ENCODE results near the gene TRAPPC2L. TPM values are rescaled to one million over a fixed set of nuclear protein-coding genes. Genes with fewer than 3 reads are reported as not detected.

Gene TRAPPC2L
- total and polyA plus RNA-seq, 10 of the 15 experiments (the other 5 are each of a cell fraction or from before 2014, with no cell fraction given), result 56.3 to 363 (median 118) TPM

GRCh38 chr16:88905563-88905962, 48.6 kb downstream of the TRAPPC2L start:
- Histone ChIP-seq H4K20me1 (ENCODE audit: control insufficient read depth, insufficient read depth) (peaks cover 3% of the 10 kb centered on the region; the same call in 1 of the 2 replicates), H3K27ac (ENCODE audit: control insufficient read depth, insufficient read depth) (no peak overlapping the region), H3K27me3 (replicated peaks in 1 of 2; ENCODE audit: control insufficient read depth in 2 of 2, insufficient read depth in 2 of 2, low read length in 1 of 2) (no peaks in the 10 kb centered on the region), H2AFZ (ENCODE audit: control insufficient read depth, low read depth, low read length) (no peak overlapping the region), H3K36me3 (ENCODE audit: control insufficient read depth in 2 of 2, insufficient read depth in 2 of 2, low read length in 1 of 2) (no peaks in the 10 kb centered on the region; a peak in 2 of 4 replicates), H3K4me1 (ENCODE audit: control insufficient read depth, insufficient read depth, low read length) (no peaks in the 10 kb centered on the region; the same call in 1 of the 2 replicates), H3K79me2 (ENCODE audit: control insufficient read depth, insufficient read depth, low read length) (no peaks in the 10 kb centered on the region; the same call in 1 of the 2 replicates), H3K9me3 (replicated peaks; ENCODE audit: control insufficient read depth, insufficient read depth, low read length) (no peaks in the 10 kb centered on the region), H3K4me2 (ENCODE audit: control insufficient read depth, insufficient read depth) (no peak overlapping the region), H3K9ac (ENCODE audit: control insufficient read depth, insufficient read depth, low read length) (no peak overlapping the region), H3K4me3 (no peak overlapping the region)
- peak; percentile 72 for ATAC-seq
- intact Hi-C loops (cut with micrococcal nuclease; ENCODE audit: unreplicated experiment) (no loop called here), in situ Hi-C loops (cut with MboI) (no loop called here)
- RAD21 ChIA-PET (ENCODE audit: unreplicated experiment), result interaction anchor here (0.7 kb wide), 1 partner anchor 256 kb away, joined by 3 read pairs; no protein-coding TSS in a partner anchor
- no TSS peak for BruUV-seq (replicated peaks)
- no peak for FAIRE-seq
- WGBS (ENCODE audit: insufficient coverage, insufficient replicate concordance, low lambda C conversion rate, missing lambda C conversion rate), result 96% methylated on average over 2 of the region's 13 CpGs
- POLR2A ChIA-PET, result no interaction called here
- TF ChIP-seq YY1 (IDR thresholded peaks at IDR 0.05; ENCODE audit: low read depth, low read length) (peak; percentile 36; the same call in 1 of the 2 replicates), ESRRA (IDR thresholded peaks at IDR 0.05; ENCODE audit: low read length) (no peak), TCF12 (IDR thresholded peaks at IDR 0.05; ENCODE audit: low read depth, low read length) (0 out of 2 replicates have a peak, but pooled peaks have one; percentile 44)
- SMC1A ChIA-PET (ENCODE audit: uncharacterized antibody, unreplicated experiment), result no interaction called here
- CTCF ChIA-PET, result interaction anchor here (0.5 kb wide), 1 partner anchor 81 kb away, joined by 3 read pairs; no protein-coding TSS in a partner anchor
- DNase-seq (ENCODE audit: low read depth, low spot score), result no peak

- Histone ChIP-seq H3K9ac (ENCODE audit: control insufficient read depth, insufficient read depth, low read length) (no peak overlapping the region), H3K36me3 (ENCODE audit: control insufficient read depth in 2 of 2, insufficient read depth in 2 of 2, low read length in 1 of 2) (no peaks in the 10 kb centered on the region; a peak in 2 of 4 replicates), H3K27me3 (replicated peaks in 1 of 2; ENCODE audit: control insufficient read depth in 2 of 2, insufficient read depth in 2 of 2, low read length in 1 of 2) (no peaks in the 10 kb centered on the region), H3K4me1 (ENCODE audit: control insufficient read depth, insufficient read depth, low read length) (no peaks in the 10 kb centered on the region; the same call in 1 of the 2 replicates), H3K4me3 (no peak overlapping the region), H4K20me1 (ENCODE audit: control insufficient read depth, insufficient read depth) (peaks cover 3% of the 10 kb centered on the region; the same call in 1 of the 2 replicates), H3K4me2 (ENCODE audit: control insufficient read depth, insufficient read depth) (no peak overlapping the region), H2AFZ (ENCODE audit: control insufficient read depth, low read depth, low read length) (no peak overlapping the region), H3K9me3 (replicated peaks; ENCODE audit: control insufficient read depth, insufficient read depth, low read length) (no peaks in the 10 kb centered on the region), H3K79me2 (ENCODE audit: control insufficient read depth, insufficient read depth, low read length) (no peaks in the 10 kb centered on the region; the same call in 1 of the 2 replicates), H3K27ac (ENCODE audit: control insufficient read depth, insufficient read depth) (no peak overlapping the region)
- CTCF ChIA-PET, result interaction anchor here (0.5 kb wide), 1 partner anchor 80 kb away, joined by 3 read pairs; no protein-coding TSS in a partner anchor
- POLR2A ChIA-PET, result no interaction called here
- no peak for ATAC-seq
- no TSS peak for BruUV-seq (replicated peaks)
- FAIRE-seq, result no peak
- RAD21 ChIA-PET (ENCODE audit: unreplicated experiment), result interaction anchor here (0.7 kb wide), 1 partner anchor 256 kb away, joined by 3 read pairs; no protein-coding TSS in a partner anchor
- no peak for DNase-seq (ENCODE audit: low read depth, low spot score)
- in situ Hi-C loops (cut with MboI), result no loop called here
- TF ChIP-seq CHD1 (IDR thresholded peaks at IDR 0.05; ENCODE audit: low read depth, low read length) (no peak), CBFB (IDR thresholded peaks at IDR 0.05; ENCODE audit: low read depth) (no peak), TBL1XR1 (IDR thresholded peaks at IDR 0.05; ENCODE audit: low read depth, low read length) (no peak), CEBPB (IDR thresholded peaks at IDR 0.05; ENCODE audit: borderline replicate concordance in 1 of 2, low read depth in 2 of 2, low read length in 2 of 2) (no peak), EP300 (IDR thresholded peaks at IDR 0.05; ENCODE audit: borderline replicate concordance in 1 of 2, control insufficient read depth in 1 of 2, low read depth in 2 of 2, low read length in 2 of 2) (no peak), IRF3 (IDR thresholded peaks at IDR 0.05) (no peak), GATAD2B (conservative IDR thresholded peaks at IDR 0.05; ENCODE audit: low read depth) (no peak)
- WGBS (ENCODE audit: insufficient coverage, insufficient replicate concordance, low lambda C conversion rate, missing lambda C conversion rate), result 78% methylated on average over 16 of the region's 16 CpGs
- SMC1A ChIA-PET (ENCODE audit: uncharacterized antibody, unreplicated experiment), result no interaction called here
- intact Hi-C loops (cut with micrococcal nuclease; ENCODE audit: unreplicated experiment), result no loop called here
These were observed 49.1 kb downstream of the TRAPPC2L start for GRCh38 chr16:88906020-88906419.

Measured in GM12878 (cell line).